Fibroblast of skin of left biceps (primary cell): Measurements from ENCODE around the gene TREML2.
"Not testable (repeated sequence)": the region's sequence is repeated elsewhere in the genome, so short reads cannot be mapped to it uniquely, and the experiment has no call there.

Source experiments
- DNase-seq, 2 experiments: peaks; one replicate each; pipeline ENCODE4 v3.0.0-alpha.2; 2013; ENCODE audit warnings: low read depth in 2 of 2

TREML2 gene

DNA sequence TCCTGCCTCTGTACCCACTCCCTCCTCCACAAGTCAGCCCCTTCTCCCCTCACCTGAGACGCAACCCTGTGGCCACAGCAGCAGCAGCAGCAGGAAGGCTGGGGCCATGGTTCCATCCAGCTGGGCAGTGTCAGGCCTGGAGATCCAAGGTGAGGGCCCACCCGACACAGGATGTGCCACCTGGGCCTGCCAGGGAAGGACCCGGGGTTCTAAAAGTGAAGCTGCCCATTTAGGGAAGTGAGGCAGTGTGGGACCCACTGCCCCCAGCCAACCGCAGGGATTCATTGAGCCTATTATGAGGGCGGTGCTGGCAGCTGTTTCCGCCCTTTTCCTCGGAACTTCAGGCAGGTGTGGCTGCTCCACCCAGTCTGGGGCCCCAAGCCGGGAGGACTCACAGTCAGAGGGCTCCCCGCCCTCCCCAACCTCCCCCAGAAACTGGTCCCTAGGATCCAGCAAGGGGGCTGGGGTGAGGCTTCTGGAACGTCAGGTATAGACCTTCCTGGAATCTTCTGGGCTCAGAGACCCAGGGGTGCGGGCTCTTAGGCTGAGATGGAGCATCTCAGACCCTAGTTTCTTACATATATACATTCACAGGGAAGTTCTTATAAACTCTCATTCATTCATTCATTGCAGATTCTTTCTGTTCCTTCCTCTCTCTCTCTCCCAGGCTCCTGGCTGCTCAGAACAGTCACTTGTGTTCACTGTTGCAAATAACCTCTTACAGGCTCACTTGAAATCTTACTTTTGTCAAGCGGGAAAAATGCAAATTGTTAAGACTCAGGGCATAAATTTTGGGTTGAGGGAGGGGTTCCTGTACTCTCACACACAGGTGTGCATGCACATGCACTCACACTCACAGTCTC, at the start of gene TREML2:
Gene TREML2, minus strand, starts transcription at position 249 of the 863 bp plus-strand sequence. Its CDS starts 141 bp downstream, at position 108.
- DNase-seq, result no peak

- DNase-seq, result no peak
Observed at GRCh38 chr6:41247882-41248705, 47.1 kb upstream of the TREML2 start.

GRCh38 chr6:41247288-41247865, 46.4 kb upstream of the TREML2 start:
- no peak for DNase-seq

DNA sequence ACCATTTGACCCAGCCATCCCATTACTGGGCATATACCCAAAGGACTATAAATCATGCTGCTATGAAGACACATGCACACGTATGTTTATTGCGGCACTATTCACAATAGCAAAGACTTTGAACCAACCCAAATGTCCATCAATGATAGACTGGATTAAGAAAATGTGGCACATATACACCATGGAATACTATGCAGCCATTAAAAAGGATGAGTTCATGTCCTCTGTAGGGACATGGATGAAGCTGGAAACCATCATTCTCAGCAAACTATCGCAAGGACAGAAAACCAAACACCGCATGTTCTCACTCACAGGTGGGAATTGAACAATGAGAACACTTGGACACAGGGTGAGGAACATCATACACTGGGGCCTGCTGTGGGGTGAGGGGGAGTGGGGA, 45.6 kb upstream of the TREML2 start:
- DNase-seq, result not testable (repeated sequence)

DNA sequence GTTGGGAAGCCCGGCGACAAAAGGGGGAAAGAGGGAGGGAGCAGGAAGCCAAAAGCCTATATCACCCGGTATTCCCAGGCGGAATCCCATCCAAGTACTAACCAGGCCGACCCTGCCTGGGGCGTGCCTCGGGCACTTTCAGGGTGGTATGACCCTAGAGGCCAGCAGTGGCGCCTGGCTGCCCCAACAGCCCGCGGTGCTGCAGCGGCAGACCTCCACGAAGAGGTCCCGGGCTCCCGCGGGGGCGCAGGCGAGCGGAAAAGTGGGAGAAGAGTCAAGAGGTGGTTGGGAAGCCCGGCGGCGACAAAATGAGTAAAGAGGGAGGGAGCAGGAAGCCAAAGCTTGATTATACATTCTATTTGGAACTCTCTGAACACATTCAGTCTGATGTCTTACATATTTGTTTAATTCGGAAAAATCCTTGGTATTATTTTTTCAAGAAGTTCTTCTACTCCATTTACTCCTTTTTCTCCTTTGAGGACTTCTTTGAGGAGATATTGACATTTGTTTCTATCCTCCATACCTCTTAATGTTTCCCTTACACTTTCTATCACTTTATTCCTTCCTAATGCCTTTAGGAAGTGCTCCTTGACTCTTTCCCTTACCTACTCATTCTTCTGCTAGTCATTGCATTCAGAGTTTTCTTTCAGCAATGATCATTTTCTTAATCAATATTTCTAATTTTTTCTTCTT, 38.7 kb upstream of the TREML2 start:
- DNase-seq, result no peak

- DNase-seq, result no peak
Observed at GRCh38 chr6:41237128-41237527, 36.2 kb upstream of the TREML2 start.

DNA sequence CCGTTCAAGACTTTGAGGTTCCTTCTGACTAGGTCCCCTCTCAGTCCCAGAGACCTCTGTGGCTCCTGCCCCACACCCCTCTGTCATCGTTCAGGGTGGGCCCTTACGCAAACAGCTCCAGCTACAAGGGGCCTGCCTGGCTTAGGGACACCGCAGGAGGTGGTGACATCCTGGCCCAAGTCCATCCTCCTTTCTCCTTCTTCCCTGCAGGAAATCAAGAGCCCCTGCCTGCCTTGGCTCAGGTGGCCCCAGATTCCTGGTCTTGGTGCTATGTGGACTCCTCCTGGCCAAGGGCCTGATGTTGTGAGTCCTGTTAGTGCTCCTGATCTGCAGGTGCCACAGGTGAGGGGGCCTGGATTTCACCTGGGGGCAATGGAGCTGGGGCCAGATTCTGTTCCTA, 35.3 kb upstream of the TREML2 start:
- no peak for DNase-seq

DNA sequence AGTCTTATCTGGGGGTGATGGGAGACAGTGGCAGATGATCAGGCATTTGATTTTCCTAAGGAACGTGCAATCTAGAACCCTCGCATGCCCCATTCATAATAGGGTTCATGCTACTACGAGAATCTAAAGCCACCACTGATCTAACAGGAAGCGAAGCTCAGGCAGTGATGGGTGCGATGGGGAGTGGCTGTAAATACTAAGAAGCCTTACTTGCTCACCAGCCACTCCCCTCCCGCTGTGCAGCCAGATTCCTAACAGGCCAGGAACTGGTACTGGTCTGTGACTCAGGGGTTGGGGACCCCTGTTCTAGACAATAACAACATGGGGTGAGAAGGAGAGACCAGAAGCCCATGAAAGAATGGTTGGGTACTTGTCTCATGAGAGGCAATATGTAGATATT, 31.7 kb upstream of the TREML2 start:
- no peak for DNase-seq

GRCh38 chr6:41231246-41231645, 30.3 kb upstream of the TREML2 start:
- DNase-seq, result no peak

DNA sequence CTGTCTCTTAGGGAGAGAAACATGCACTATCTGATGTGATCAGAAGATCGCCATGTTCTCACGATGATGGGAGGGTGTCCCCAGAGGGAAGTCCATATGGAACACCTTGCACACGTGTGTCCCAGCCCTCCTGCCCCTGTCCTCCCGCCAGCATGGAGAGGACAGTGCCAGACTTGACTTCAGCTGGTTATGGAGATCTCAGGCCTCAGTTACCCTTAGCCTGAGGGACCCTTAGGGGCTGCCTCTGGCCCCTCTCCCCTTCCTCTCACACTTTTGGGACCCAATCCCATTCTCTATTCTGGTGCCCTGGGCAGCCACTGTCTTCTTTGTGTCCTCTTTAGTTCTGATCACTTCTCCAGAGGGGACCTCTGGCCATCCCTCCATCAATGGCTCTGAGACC, 28.8 kb upstream of the TREML2 start:
- DNase-seq, result no peak

DNA sequence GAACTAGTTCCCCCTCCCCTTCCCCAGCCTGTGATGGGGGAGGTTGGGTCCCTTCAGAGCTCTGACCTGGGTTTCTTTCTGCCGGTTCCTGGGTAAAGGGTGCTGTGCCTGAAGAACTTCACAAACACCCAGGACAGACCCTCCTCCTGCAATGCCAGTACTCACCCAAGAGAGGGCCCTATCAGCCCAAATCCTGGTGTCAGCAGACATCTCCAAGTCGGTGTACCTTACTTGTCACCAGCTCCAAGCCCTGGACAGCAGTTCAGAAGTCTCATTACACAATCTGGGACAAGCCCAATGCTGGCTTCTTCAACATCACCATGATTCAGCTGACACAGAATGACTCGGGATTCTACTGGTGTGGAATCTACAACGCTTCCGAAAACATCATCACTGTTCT, 27.7 kb upstream of the TREML2 start:
- no peak for DNase-seq

DNA sequence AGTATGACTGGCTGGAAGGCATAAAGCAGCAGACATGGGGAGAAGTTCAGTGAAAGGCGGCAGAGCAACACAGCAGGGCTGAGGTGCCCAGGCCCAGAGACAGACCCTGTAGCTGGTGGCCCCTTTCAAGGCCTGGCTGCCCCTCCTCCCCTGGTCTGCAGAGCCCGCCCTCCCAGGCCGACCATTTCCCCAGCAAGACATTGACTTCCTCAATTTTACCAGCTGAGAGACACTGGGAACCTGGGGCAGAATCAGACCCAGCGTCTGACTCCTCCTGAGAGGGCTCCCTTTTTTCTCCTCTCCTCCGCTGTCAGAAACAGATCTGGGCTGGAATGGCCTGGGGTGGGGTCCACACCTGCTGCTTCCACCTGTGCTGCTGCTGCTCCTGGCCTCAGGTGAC, 27.1 kb upstream of the TREML2 start, which contains the start of gene TREML4:
Gene TREML4, plus strand, starts transcription at position 254 of the 400 bp plus-strand sequence. Its CDS starts 79 bp downstream, at position 333.
- no peak for DNase-seq

- DNase-seq, result no peak
Observed at GRCh38 chr6:41226752-41227151, 25.8 kb upstream of the TREML2 start.

DNA sequence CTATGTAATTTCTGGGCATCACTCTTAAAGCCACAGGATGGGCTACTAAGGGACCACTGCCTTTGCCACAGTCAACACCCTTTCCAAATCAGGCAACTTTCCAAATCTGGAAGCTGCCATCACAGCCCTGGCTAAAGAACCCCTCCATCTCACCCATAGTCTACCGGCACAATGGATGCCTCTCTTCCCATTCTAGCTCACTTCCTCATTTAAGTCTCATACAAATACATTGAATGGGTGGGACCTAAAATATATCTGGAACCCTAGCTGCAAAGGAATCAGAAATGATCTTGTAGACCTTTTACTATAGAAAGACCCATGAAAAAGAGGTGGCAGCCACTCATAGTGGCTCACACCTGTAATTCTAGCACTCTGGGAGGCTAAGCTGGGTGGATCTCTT, 23.9 kb upstream of the TREML2 start:
- no peak for DNase-seq

- no peak for DNase-seq
Observed at GRCh38 chr6:41222513-41222912, 21.6 kb upstream of the TREML2 start.

GRCh38 chr6:41222045-41222444, 21.1 kb upstream of the TREML2 start:
- no peak for DNase-seq

GRCh38 chr6:41216616-41217015, 15.7 kb upstream of the TREML2 start:
- no peak for DNase-seq

GRCh38 chr6:41215777-41216176, 14.8 kb upstream of the TREML2 start:
- DNase-seq, result no peak

DNA sequence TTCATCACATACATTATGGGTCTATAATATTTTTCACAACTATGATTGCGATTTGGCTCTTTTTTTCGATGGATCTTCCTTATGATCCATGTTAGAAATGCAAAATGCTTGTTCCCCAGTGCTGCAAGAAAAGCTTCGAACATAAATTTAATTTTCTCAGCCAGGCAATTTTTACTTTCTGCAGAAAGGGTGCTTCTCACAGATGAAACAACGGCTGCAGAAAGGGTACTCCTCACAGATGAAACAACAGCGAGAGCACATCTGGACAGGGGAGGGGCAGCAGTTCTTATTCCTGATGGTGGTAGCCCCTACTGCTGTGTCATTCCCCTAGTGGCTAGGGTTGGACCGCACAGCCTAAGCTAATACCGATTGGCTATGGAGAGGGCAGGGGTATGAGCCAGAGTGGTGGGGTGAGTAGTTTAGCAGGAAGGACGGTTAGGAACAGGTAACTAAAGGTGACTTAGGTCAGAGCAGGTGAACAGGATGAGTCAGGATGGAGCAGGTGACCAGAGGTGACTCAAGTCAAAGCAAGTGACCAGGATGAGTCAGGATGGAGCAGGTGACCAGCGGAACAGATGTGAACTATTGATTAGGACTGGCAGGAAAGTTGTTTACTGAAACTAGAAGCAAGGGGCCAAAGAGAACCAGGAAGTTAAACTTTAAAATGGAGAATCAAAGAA, 13.8 kb upstream of the TREML2 start:
- DNase-seq, result no peak

DNA sequence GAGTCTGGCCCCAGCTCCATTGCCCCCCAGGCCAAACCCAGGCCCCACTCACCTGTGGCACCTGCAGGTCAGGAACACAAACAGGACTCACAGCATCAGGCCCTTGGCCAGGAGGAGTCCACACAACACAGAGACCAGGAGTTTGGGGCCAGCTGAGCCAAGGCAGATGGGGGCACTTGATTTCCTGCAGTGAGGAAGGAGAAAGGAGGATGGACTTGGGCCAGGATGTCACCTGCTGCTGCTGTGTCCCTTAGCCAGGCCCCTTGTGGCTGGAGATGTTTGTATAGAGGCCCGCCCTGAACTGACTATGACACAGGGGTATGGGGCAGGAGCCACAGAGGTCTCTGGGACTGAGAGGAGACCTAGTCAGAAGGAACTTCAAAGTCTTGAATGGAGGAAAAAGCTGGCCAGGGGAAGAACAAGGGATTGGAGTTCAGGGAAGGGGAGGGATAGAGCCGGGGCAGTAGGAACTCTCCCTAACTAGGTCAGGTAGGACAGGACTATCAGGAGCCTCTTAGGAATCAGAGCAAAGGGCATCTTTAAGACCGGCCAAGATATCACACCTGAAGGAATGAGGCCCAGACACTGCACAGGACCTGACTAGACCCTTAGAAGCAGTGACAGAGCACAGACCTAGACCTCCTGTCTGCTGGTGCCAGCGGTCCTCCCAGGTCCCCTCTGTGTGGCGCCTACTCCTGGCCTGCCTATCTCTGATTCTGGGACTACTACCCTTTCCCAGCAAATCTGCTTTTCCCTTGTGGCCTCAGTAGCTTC, 8.8 kb upstream of the TREML2 start:
- no peak for DNase-seq
